HUDEP-2 (cell line): ENCODE results near the gene FAM20C.
"Not testable (repeated sequence)": the region's sequence is repeated elsewhere in the genome, so short reads cannot be mapped to it uniquely, and the experiment has no call there.

Experiments used
- DNase-seq, 76 experiments: peaks; one replicate each; lab custom pipeline; 2025; ENCODE audit not compliant: unreplicated experiment in 76 of 76; lab: John Stamatoyannopoulos, UW

The FAM20C gene

DNA sequence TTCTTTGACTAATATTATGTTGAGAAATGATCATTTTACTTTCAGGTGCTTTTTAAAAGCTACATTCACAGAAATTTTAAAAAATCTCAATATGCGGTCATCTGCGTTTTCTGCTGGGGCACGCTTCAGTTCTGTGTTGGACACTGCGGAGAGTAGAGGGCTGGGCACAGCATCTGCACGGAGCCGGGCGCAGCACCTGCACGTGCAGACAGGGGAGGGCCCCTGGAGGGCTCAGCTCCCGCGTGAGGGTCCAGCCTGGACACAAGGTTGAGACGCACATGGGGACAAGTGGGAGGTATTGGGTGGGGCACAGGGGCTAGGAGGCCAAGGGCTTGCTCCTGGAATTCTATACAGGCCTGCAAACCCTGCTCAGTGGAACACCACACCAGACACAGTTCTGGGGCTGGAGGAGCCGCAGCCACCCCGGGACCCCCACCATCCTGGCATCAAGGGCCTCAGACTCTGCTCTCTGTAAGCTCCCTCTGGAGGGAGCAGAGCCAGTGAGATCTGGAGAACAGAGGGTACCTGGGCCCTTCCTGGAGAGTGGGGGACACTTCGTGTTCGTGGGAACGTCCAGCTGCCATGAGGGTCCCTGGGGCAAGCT, 20.4 kb upstream of the FAM20C start:
- DNase-seq: no peak

GRCh38 chr7:173209-173918, 19.0 kb upstream of the FAM20C start:
- no peak for DNase-seq

DNA sequence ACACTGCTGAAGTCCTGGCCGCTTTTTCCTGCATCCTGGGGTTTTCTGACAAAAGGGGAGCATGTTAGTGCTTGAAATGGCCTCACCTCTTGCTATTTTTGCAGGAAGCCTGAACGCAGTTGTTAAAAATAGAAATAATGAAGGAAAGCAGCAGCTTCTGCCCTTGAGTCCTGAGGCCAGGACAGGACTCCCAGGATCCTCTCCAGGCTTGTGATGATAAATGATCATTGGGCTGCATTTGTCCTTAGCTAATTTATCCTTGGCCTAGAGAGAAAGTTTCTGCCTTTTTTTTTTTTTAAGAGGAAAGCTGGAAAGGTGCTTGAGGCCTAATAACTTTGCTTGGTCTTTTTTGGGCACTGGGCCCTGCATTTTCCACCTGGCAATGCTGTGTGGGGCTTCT, 17.7 kb upstream of the FAM20C start:
- no peak for DNase-seq

GRCh38 chr7:175955-176354, 16.4 kb upstream of the FAM20C start:
- DNase-seq: no peak

- no peak for DNase-seq
These were observed 16.0 kb upstream of the FAM20C start for GRCh38 chr7:176381-176780.

DNA sequence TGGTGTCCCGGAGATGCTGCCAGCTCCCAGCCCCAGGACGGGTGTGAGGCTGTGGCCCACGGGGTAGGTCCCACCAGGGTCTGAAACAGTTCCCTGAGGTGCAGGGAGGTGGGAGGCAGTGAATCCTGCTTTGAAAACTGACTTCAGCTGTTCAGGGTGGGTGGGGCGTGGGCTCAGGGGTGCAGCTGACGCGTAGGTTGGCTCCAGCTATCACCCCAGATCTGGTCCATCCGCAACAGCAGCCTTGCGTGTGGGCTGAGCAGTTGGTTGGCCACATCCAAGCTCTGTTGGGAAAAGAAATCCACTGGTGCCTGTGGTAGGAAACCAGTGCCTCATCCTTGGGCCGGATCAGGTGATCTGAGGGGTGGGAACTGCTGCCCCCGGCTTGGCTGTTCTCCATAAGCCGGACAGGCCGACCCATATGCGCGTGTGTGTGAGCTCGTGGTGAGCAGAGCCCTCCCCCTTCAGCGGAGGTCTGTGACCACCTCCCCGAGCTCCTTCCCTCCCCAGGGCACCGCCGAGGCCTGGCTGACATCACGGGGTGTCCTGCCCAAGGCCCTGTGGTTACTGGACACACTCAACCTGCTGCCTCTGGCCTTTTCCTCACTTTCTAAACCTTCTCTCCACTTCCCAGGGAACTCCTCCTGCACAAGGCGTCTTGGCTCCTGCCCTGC, 15.4 kb upstream of the FAM20C start:
- no peak for DNase-seq

DNA sequence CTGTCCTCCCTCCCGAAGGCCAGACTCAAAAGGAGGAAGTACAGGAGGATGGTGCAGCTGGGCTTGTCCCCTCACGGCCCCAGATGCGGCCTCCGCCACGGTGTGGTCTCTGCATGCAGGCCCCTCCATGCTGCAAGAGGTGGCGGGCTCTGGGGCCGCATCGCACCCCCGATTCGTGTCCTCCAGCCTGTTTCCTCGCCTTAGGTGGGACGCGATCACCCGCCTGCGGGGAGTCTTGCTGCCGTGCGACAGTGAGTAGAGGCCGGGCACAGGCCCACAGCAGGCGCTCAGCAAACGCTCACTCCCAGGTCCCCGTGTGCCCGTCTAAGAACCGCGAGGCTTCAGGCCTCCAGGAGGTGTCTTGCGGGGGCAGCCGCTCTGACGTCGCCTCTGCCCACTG, 13.9 kb upstream of the FAM20C start:
- no peak for DNase-seq

DNA sequence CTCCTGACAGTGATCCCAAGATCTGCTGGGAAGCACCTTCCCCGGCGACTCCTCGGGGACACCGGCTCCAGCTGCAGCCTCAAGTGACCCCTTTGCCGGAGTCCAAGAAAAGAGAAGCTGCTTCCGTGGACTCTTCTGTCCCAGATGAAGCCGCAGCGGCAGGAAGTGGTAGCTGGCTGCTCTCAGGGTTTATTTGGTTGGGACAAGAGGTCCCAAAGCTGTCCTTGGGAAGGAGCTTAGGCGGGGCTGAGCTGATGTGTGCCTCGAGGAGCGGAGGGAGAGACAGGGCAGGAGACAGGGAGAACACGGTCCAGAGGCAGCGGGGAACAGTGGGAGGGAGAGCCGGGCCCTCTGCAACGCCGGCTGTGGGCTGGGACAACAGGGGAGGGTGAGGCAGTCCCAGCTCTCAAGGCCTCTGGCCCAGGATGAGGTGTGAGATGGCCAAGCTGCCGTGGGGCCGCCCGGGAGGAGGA, 13.1 kb upstream of the FAM20C start:
- no peak for DNase-seq

GRCh38 chr7:179948-180694, 12.2 kb upstream of the FAM20C start:
- DNase-seq: no peak

- no peak for DNase-seq
These were observed 10.6 kb upstream of the FAM20C start for GRCh38 chr7:181738-182137.

GRCh38 chr7:182502-182901, 9.9 kb upstream of the FAM20C start:
- DNase-seq: not testable (repeated sequence)

DNA sequence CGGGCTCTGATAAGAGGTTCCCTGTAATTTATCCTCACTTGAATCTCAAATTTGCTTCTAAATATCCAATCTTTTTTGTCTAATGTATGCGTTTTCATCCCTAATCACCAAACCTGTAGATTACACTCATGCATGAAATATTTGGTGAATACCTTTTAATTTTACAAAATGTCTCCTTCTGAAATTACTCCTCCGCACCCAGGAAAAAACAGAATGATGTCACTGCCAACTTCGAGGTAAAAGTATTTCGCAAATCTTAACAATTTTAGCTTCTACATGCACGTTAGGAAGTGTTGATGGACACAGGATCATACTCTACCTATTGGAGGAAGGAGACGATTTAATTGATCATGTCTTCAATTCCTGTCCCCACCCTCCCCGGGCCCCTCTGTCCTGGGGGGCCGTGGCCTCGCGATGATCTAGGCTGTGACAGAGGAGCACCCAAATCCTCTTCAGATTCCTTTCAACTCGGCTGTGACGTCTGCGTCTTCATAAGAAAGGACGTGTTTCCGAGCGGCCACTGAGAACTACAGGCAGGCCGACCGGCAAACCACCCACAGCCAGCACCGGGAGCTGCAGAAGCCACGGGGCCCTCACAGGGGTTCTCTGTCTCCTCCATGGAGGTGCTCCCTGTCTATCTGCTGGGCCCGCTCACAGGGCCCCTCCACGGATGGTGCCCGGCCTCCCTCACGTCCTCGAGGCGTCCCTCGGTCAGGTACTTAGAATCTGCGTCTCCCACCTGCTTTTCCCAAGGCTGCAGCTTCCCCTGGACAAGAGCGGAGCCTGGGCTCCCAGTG, 8.7 kb upstream of the FAM20C start:
- DNase-seq: no peak

GRCh38 chr7:184294-185264, 7.8 kb upstream of the FAM20C start:
- no peak for DNase-seq

DNA sequence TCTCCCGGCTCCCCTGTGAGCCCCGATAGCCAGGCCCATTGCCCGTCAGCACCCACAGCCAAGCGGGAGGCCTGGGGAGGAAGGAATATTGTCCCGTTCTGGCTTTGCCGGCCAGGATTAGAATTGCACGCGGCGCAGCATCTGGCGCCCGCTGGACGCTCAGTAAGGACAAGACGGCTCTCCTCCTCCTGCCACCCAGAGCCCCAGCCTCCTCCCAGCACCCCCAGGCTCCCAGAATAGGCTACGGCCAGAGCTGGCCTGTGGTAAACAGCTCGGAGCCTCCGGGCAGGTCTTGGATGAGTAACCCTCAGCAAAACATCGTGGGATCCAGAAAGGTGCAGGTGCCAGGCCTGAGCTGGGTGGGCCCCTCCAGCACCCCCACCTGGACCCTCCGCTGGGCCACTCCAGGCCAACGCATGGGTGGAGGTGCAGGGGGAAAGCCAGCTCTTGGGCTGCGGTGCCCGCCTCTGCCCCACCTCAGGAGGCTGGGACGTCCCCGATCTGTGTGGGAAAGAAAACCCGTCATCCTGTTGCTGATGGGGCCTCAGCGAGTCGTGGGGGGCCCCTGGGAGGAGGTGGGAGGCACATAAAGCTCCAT, 5.8 kb upstream of the FAM20C start:
- DNase-seq: no peak

- no peak for DNase-seq
These were observed 5.0 kb upstream of the FAM20C start for GRCh38 chr7:187227-187927.

GRCh38 chr7:188174-188573, 4.2 kb upstream of the FAM20C start:
- no peak for DNase-seq

DNA sequence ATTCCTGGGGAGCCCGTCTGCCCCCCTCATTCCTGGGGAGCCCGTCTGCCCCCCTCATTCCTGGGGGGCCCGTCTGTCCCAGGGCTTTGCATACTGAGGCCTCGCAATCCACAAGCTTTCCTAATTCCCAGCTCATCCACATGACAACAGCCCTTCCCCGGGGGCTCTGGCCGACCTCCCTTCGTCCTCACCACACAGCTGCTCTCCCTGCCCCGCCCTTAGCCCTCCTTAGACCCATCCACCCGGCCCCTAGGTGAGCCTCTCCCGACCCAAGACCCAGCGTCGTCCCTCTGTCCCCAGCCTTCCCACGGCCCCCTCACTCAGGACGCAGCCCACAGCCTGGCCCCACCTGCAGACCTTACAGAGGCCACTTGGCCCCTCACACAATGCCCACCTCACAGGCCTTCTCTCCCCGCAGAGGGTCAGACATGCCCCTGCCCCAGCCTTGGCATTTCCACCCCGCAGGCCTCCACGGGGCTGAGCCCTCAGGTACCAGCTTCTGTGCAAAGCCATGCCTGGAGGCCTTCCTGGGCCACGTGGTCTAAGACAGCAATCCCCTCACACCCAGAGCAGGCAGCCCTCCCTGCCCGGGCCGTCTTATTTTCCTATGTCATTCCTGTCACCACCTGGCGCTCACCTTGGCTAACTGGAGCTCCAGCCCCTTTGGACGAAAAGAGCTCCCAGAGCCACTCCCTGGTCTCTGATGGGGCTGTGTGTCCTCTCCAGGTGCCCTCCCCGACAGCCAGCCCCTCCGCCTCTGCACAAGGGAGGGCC, 3.5 kb upstream of the FAM20C start:
- DNase-seq: no peak

GRCh38 chr7:189719-190118, 2.7 kb upstream of the FAM20C start:
- DNase-seq: no peak
